H1 (cell line): ENCODE measurements around the gene LANCL3. TPM values are rescaled to one million over a fixed set of nuclear protein-coding genes. Genes with fewer than 3 reads are reported as not detected.

ENCODE experiments used
- CTCF ChIA-PET: fragments of 300-600 bp; sonication (Branson Sonifier 250); formaldehyde crosslinking; loops from one replicate; lab custom pipeline; 2021; ENCODE audit not compliant: partially characterized antibody; lab: Charles Lee
- POLR2A ChIA-PET: fragments of 300-600 bp; sonication (Branson Sonifier 250); formaldehyde crosslinking; loops from one replicate; lab custom pipeline; 2021; ENCODE audit warnings: inconsistent platforms; ENCODE audit not compliant: partially characterized antibody; lab: Charles Lee
- DNase-seq, 2 experiments: peaks; one replicate each; pipeline versions ENCODE4 v3.0.0 to v3.0.0-alpha.2; 2010 to 2022; ENCODE audit warnings: low spot score in 2 of 2, low read depth in 1 of 2, mixed read lengths in 1 of 2
- FAIRE-seq: peaks from 2 replicates; lab custom pipeline; 2011; peaks lifted over from hg19 to GRCh38; lab: Jason Lieb, UNC
- H2AFZ ChIP-seq: 2 replicates; pipeline ENCODE4 v1.8.1; 2012; ENCODE audit warnings: low read length, inconsistent platforms
- H2AK5ac ChIP-seq: 2 replicates; pipeline ENCODE4 v1.6.1; 2013; ENCODE audit warnings: low read depth, low read length
- H2BK120ac ChIP-seq: replicated peaks from 2 replicates; pipeline ENCODE3; 2013; ENCODE audit warnings: low read depth, low read length, inconsistent platforms
- H2BK12ac ChIP-seq: 2 replicates; pipeline ENCODE4 v1.6.1; 2013; ENCODE audit warnings: low read depth, low read length
- H2BK15ac ChIP-seq: 2 replicates; pipeline ENCODE4 v1.6.1; 2013; ENCODE audit warnings: low read length
- H2BK20ac ChIP-seq: 2 replicates; pipeline ENCODE4 v1.6.1; 2013; ENCODE audit warnings: low read length
- H2BK5ac ChIP-seq: 2 replicates; pipeline ENCODE4 v1.6.1; 2013; ENCODE audit warnings: low read depth, low read length
- H3K14ac ChIP-seq: 2 replicates; pipeline ENCODE4 v1.6.1; 2013; ENCODE audit warnings: inconsistent platforms; ENCODE audit not compliant: insufficient read length
- H3K18ac ChIP-seq: 2 replicates; pipeline ENCODE4 v1.6.1; 2013; ENCODE audit warnings: low read length; ENCODE audit errors: extremely low read depth
- H3K23ac ChIP-seq: 2 replicates; pipeline ENCODE4 v1.6.1; 2013; ENCODE audit warnings: inconsistent platforms; ENCODE audit not compliant: insufficient read length
- H3K23me2 ChIP-seq: 2 replicates; pipeline ENCODE4 v1.6.1; 2013; ENCODE audit warnings: low read depth, low read length
- H3K27ac ChIP-seq: 2 replicates; pipeline ENCODE4 v1.6.1; 2011; ENCODE audit warnings: low read depth, low read length, inconsistent platforms
- H3K27me3 ChIP-seq, 4 experiments: replicated peaks in 1 of 4; 1 replicate in 1 of 4; 2 replicates in 3 of 4; pipeline versions ENCODE4 v1.6.1 to v1.8.1; 2011 to 2013; ENCODE audit warnings: low read length in 3 of 4, mild to moderate bottlenecking in 3 of 4, inconsistent platforms in 2 of 4, mixed read lengths in 2 of 4, moderate library complexity in 1 of 4; ENCODE audit not compliant: control insufficient read depth in 3 of 4, insufficient read depth in 3 of 4; ENCODE audit errors: extremely low read depth in 1 of 4
- H3K36me3 ChIP-seq, 4 experiments: 2 replicates each; pipeline versions ENCODE4 v1.6.1 to v1.8.1; 2011 to 2013; ENCODE audit warnings: mild to moderate bottlenecking in 4 of 4, low read length in 3 of 4, moderate library complexity in 2 of 4, control low read depth in 1 of 4, inconsistent platforms in 1 of 4; ENCODE audit not compliant: insufficient read depth in 4 of 4, control insufficient read depth in 2 of 4
- H3K4ac ChIP-seq: replicated peaks from 2 replicates; pipeline ENCODE3; 2013; ENCODE audit warnings: low read length, low read depth, mixed read lengths, inconsistent platforms; ENCODE audit not compliant: insufficient read length
- H3K4me1 ChIP-seq, 4 experiments: replicated peaks in 1 of 4; 1 replicate in 1 of 4; 2 replicates in 3 of 4; pipeline versions ENCODE4 v1.6.1 to v1.8.1; 2011 to 2013; ENCODE audit warnings: low read length in 3 of 4, inconsistent platforms in 2 of 4, mixed read lengths in 1 of 4; ENCODE audit not compliant: insufficient read depth in 4 of 4, control insufficient read depth in 3 of 4
- H3K4me2 ChIP-seq, 2 experiments: 2 replicates each; pipeline versions ENCODE4 v1.6.1 to v1.8.1; 2011 to 2013; ENCODE audit warnings: low read depth in 2 of 2, low read length in 2 of 2, control low read depth in 1 of 2, inconsistent platforms in 1 of 2, mild to moderate bottlenecking in 1 of 2; ENCODE audit not compliant: insufficient read depth in 1 of 2
- H3K4me3 ChIP-seq, 4 experiments: fragments of 200-600, 300-600 bp in 1 of 4; sonication (generic), shearing (Covaris generic), sonication (Bioruptor Twin) in 1 of 4; 2 replicates each; pipeline versions ENCODE4 v1.5.1 to v1.8.1; 2011 to 2016; ENCODE audit warnings: low read length in 4 of 4, low read depth in 3 of 4, control low read depth in 2 of 4, inconsistent platforms in 2 of 4, mild to moderate bottlenecking in 2 of 4, mixed read lengths in 1 of 4, moderate library complexity in 1 of 4; ENCODE audit not compliant: insufficient read depth in 2 of 4; ENCODE audit errors: extremely low read depth in 1 of 4
- H3K56ac ChIP-seq: replicated peaks from 2 replicates; pipeline ENCODE3; 2013; ENCODE audit warnings: low read depth, mild to moderate bottlenecking, mixed read lengths, low read length, inconsistent platforms; ENCODE audit not compliant: insufficient read length
- H3K79me1 ChIP-seq: 2 replicates; pipeline ENCODE4 v1.6.1; 2013; ENCODE audit warnings: low read depth, low read length, control low read depth
- H3K79me2 ChIP-seq, 2 experiments: 2 replicates each; pipeline versions ENCODE4 v1.6.1 to v1.8.1; 2012 to 2013; ENCODE audit warnings: low read length in 2 of 2, mild to moderate bottlenecking in 2 of 2, inconsistent platforms in 1 of 2; ENCODE audit not compliant: insufficient read depth in 2 of 2, control insufficient read depth in 1 of 2
- H3K9ac ChIP-seq, 4 experiments: replicated peaks in 1 of 4; 1 replicate in 1 of 4; 2 replicates in 3 of 4; pipeline versions ENCODE4 v1.6.1 to v1.8.1; 2011 to 2013; ENCODE audit warnings: low read depth in 3 of 4, low read length in 3 of 4, control low read depth in 2 of 4, mild to moderate bottlenecking in 2 of 4, moderate library complexity in 2 of 4, inconsistent platforms in 1 of 4; ENCODE audit errors: extremely low read depth in 1 of 4
- H3K9me3 ChIP-seq, 2 experiments: 2 replicates each; pipeline versions ENCODE4 v1.6.1 to v1.8.1; 2012 to 2013; ENCODE audit warnings: mild to moderate bottlenecking in 2 of 2, moderate library complexity in 2 of 2, control low read depth in 1 of 2, inconsistent platforms in 1 of 2, low read depth in 1 of 2, low read length in 1 of 2, mixed read lengths in 1 of 2; ENCODE audit not compliant: insufficient read depth in 2 of 2
- H4K20me1 ChIP-seq, 2 experiments: replicated peaks in 1 of 2; 2 replicates each; pipeline versions ENCODE3 to v1.8.1; 2011 to 2013; ENCODE audit warnings: inconsistent platforms in 2 of 2, low read length in 2 of 2, mild to moderate bottlenecking in 1 of 2; ENCODE audit not compliant: insufficient read depth in 2 of 2, control insufficient read depth in 1 of 2
- H4K5ac ChIP-seq: 2 replicates; pipeline ENCODE4 v1.6.1; 2013; ENCODE audit warnings: low read length, low read depth, mixed read lengths, inconsistent platforms; ENCODE audit not compliant: insufficient read length
- H4K8ac ChIP-seq: 2 replicates; pipeline ENCODE4 v1.8.0; 2013; ENCODE audit warnings: mild to moderate bottlenecking, moderate library complexity, low read length, inconsistent platforms; ENCODE audit not compliant: insufficient read depth; ENCODE audit errors: extremely low read depth
- H4K91ac ChIP-seq: replicated peaks from 2 replicates; pipeline ENCODE3; 2013; ENCODE audit warnings: low read length, mixed read lengths, inconsistent platforms; ENCODE audit not compliant: insufficient read length
- ASH2L ChIP-seq: fragments of 200-600, 300-600 bp; sonication (generic); IDR thresholded peaks from one replicate; pipeline ENCODE4 v1.7.1; 2017; ENCODE audit warnings: low read length
- ATF3 ChIP-seq: IDR thresholded peaks from 2 replicates; pipeline ENCODE4 v1.6.1; 2011; ENCODE audit warnings: low read depth, mild to moderate bottlenecking, low read length; ENCODE audit not compliant: insufficient read depth
- BACH1 ChIP-seq: IDR thresholded peaks from 2 replicates; pipeline ENCODE4 v1.6.1; 2012; ENCODE audit warnings: low read length, improper control_type of control experiment
- CBX5 ChIP-seq: fragments of 300-800, 300-1000 bp; sonication (generic); IDR thresholded peaks from 2 replicates; pipeline ENCODE4 v1.7.1; 2016; ENCODE audit warnings: antibody characterized with exemption, low read length, low read depth
- CBX8 ChIP-seq: fragments of 300-800, 300-1000 bp; sonication (generic); IDR thresholded peaks from 2 replicates; pipeline ENCODE4 v1.7.1; 2016; ENCODE audit warnings: low read depth, low read length, borderline replicate concordance
- CEBPB ChIP-seq: IDR thresholded peaks from 2 replicates; pipeline ENCODE4 v1.6.1; 2012; ENCODE audit warnings: low read depth, low read length
- EZH2 ChIP-seq: fragments of 200-600 bp; sonication (generic); IDR thresholded peaks from 2 replicates; pipeline ENCODE4 v1.7.1; 2012; ENCODE audit warnings: low read depth, mild to moderate bottlenecking, moderate library complexity, low read length, inconsistent platforms; ENCODE audit not compliant: severe bottlenecking
- GTF2F1 ChIP-seq: IDR thresholded peaks from 2 replicates; pipeline ENCODE4 v1.6.1; 2012; ENCODE audit warnings: low read depth, low read length, improper control_type of control experiment, borderline replicate concordance
- NANOG ChIP-seq: IDR thresholded peaks from 2 replicates; pipeline ENCODE4 v1.6.1; 2011; ENCODE audit warnings: low read length, low read depth, mild to moderate bottlenecking, inconsistent platforms; ENCODE audit not compliant: insufficient read depth, poor library complexity, severe bottlenecking
- POU5F1 ChIP-seq: IDR thresholded peaks from 2 replicates; pipeline ENCODE4 v1.6.1; 2011; ENCODE audit warnings: low read depth, mild to moderate bottlenecking, low read length, moderate library complexity
- SIRT6 ChIP-seq: IDR thresholded peaks from one replicate; pipeline ENCODE4 v1.7.1; 2012; ENCODE audit warnings: low read length, inconsistent platforms
- SP2 ChIP-seq: IDR thresholded peaks from 2 replicates; pipeline ENCODE4 v1.6.1; 2012; ENCODE audit warnings: mild to moderate bottlenecking, low read length, inconsistent platforms
- SRF ChIP-seq: IDR thresholded peaks from 2 replicates; pipeline ENCODE4 v1.6.1; 2011; ENCODE audit warnings: mild to moderate bottlenecking, low read depth, low read length, moderate library complexity
- TAF7 ChIP-seq: optimal IDR thresholded peaks from 2 replicates; pipeline ENCODE3; 2011; ENCODE audit warnings: low read depth, mild to moderate bottlenecking, inconsistent platforms, low read length, moderate library complexity, borderline replicate concordance
- TCF12 ChIP-seq: IDR thresholded peaks from 2 replicates; pipeline ENCODE4 v1.6.1; 2011; ENCODE audit warnings: low read depth, mild to moderate bottlenecking, low read length
- WGBS, 2 experiments: shearing (Covaris generic) in 1 of 2; methylation state at CpG; one replicate each; pipeline versions ENCODE4 v1.1.6 to v1.1.7; 2013 to 2015; ENCODE audit warnings: low lambda C conversion rate in 2 of 2, mixed read lengths in 2 of 2, inconsistent platforms in 1 of 2, low coverage in 1 of 2, missing lambda C conversion rate in 1 of 2; ENCODE audit not compliant: insufficient replicate concordance in 2 of 2, insufficient coverage in 1 of 2, insufficient read length in 1 of 2; ENCODE audit errors: extremely low coverage in 1 of 2, missing lambda C conversion rate in 1 of 2; 5-methylcytosine and 5-hydroxymethylcytosine counted together
- polyA plus RNA-seq, 7 experiments: library from polyadenylated mRNA; depleted of rRNA in 3 of 7; stranded (reverse) in 5 of 7; unstranded in 2 of 7; fragments of >200 nt in 5 of 7; fragments of 200-250 nt in 2 of 7; gene quantifications; 1 replicate in 5 of 7; 2 replicates in 1 of 7; 4 replicates in 1 of 7; pipeline versions ENCODE4 v1.2.1 to v1.2.3, GENCODE V29; 2011 to 2013; ENCODE audit warnings: missing spikeins in 2 of 7, mixed read lengths in 2 of 7
- total RNA-seq: library from RNA; stranded (reverse); fragmentation: NEBNext Ultra II Directional; extraction: Animal tissue kit (Norgen Biotek cat#: 25700); gene quantifications from 2 replicates; pipeline ENCODE4 v1.2.1, GENCODE V29; 2021

The LANCL3 gene
- total and polyA plus RNA-seq, 2 of the 8 experiments (the other 6 are each of a cell fraction or from before 2014, with no cell fraction given) = 0.11 to 0.37 TPM

DNA sequence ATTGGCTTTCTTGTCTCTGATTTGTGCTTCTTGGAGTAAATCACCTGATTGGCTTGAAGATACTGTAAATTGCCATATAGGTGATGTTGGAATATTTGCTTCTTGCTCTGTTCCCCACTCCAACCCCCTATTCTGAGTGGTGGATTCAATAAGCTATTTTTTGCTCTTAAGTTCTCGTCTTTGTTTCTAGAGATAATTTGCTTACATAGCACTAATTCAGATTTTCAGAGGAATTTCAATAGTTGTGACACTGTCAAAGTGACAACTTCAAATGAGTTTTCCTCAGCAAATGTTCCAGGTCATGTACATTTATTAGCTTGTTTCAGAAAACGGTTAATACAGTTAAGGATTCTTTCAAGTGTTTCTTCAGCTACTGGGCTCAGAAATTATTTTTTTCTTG is 18.6 kb downstream of the LANCL3 start:
- ChIA-PET CTCF (interaction anchor here (1.1 kb wide), 1 partner anchor 287 kb away, joined by 3 read pairs; no protein-coding TSS in a partner anchor), POLR2A (no interaction called here)
- Histone ChIP-seq H2BK12ac (no peak overlapping the region), H3K9ac (no peak overlapping the region), H3K23me2 (no peaks in the 10 kb centered on the region), H2BK120ac (no peak overlapping the region), H3K18ac (no peak overlapping the region), H3K4me1 (no peaks in the 10 kb centered on the region), H3K79me2 (no peaks in the 10 kb centered on the region), H2AK5ac (no peak overlapping the region), H3K4me3 (no peak overlapping the region), H2AFZ (no peak overlapping the region), H3K14ac (no peak overlapping the region), H4K8ac (no peak overlapping the region), H3K9me3 (peaks cover 0 to 8% of the 10 kb centered on the region in 2 experiments; a peak in 2 of 4 replicates), H4K5ac (no peak overlapping the region), H4K20me1 (no peaks in the 10 kb centered on the region), H3K79me1 (no peaks in the 10 kb centered on the region), H3K27ac (no peak overlapping the region), H3K27me3 (no peaks in the 10 kb centered on the region), H3K56ac (no peak overlapping the region), H2BK15ac (no peak overlapping the region), H3K4ac (no peak overlapping the region), H2BK5ac (no peak overlapping the region), H3K23ac (no peak overlapping the region), H4K91ac (no peak overlapping the region), H3K4me2 (no peak overlapping the region), H3K36me3 (no peaks in the 10 kb centered on the region; a peak in 1 of 8 replicates), H2BK20ac (no peak overlapping the region)
- FAIRE-seq (no peak), DNase-seq (no peak)
- 61% methylated on average over 2 of the region's 2 CpGs; no CpG with 5 or more reads in 1 of the 2 experiments for WGBS, 2 experiments
- TF ChIP-seq NANOG (no peak), ATF3 (no peak), TAF7 (no peak), SIRT6 (no peak), SRF (no peak), CBX8 (no peak), GTF2F1 (no peak), POU5F1 (no peak), ASH2L (no peak), BACH1 (no peak), EZH2 (no peak), CBX5 (no peak), TCF12 (no peak), CEBPB (no peak), SP2 (no peak)
